Stimulated activated CD4-positive, alpha-beta T cell treated with anti-CD3 and anti-CD28 coated beads, Interleukin-4, amount 100 ng/mL, for 4 hours (primary cell): ENCODE data around the gene HOTAIR.

ENCODE experiments used
- DNase-seq, 2 experiments: peaks; one replicate each; pipeline ENCODE4 v3.0.0-alpha.2; 2020

HOTAIR gene

GRCh38 chr12:53998110-53998899 lies 23.6 kb upstream of the HOTAIR start:
- DNase-seq, result no peak

GRCh38 chr12:53997204-53998109 lies 22.7 kb upstream of the HOTAIR start:
- no peak for DNase-seq

GRCh38 chr12:53996240-53997203 lies 21.8 kb upstream of the HOTAIR start:
- no peak for DNase-seq

- DNase-seq, result no peak
Observed at GRCh38 chr12:53995378-53996239, 20.9 kb upstream of the HOTAIR start.

GRCh38 chr12:53995002-53995377 lies 20.2 kb upstream of the HOTAIR start:
- no peak for DNase-seq

- no peak for DNase-seq
Observed at GRCh38 chr12:53994264-53995001, 19.7 kb upstream of the HOTAIR start.

GRCh38 chr12:53994009-53994263 lies 19.2 kb upstream of the HOTAIR start:
- no peak for DNase-seq

GRCh38 chr12:53993162-53994008 lies 18.6 kb upstream of the HOTAIR start:
- no peak for DNase-seq

- no peak for DNase-seq
Observed at GRCh38 chr12:53992377-53992889, 17.7 kb upstream of the HOTAIR start.

GRCh38 chr12:53991077-53991460 lies 16.3 kb upstream of the HOTAIR start:
- DNase-seq, result no peak

GRCh38 chr12:53990311-53991076 lies 15.7 kb upstream of the HOTAIR start:
- DNase-seq, result no peak

- no peak for DNase-seq
Observed at GRCh38 chr12:53989227-53990113, 14.7 kb upstream of the HOTAIR start.

- DNase-seq, result no peak
Observed at GRCh38 chr12:53988541-53989226, 13.9 kb upstream of the HOTAIR start.

GRCh38 chr12:53987787-53988230 lies 13.1 kb upstream of the HOTAIR start:
- no peak for DNase-seq

GRCh38 chr12:53986686-53987483 lies 12.1 kb upstream of the HOTAIR start:
- DNase-seq, result no peak

- DNase-seq, result no peak
Observed at GRCh38 chr12:53985994-53986685, 11.4 kb upstream of the HOTAIR start.
